Activated T-cell treated with anti-CD3 and anti-CD28 coated beads for 24 hours (primary cell): ENCODE results near the gene SHC4.
"Not testable (repeated sequence)": the region's sequence is repeated elsewhere in the genome, so short reads cannot be mapped to it uniquely, and the experiment has no call there.

Experiments
- DNase-seq: peaks from one replicate; pipeline ENCODE4 v3.0.0-alpha.2; 2020; ENCODE audit warnings: low read depth

Gene SHC4

DNA sequence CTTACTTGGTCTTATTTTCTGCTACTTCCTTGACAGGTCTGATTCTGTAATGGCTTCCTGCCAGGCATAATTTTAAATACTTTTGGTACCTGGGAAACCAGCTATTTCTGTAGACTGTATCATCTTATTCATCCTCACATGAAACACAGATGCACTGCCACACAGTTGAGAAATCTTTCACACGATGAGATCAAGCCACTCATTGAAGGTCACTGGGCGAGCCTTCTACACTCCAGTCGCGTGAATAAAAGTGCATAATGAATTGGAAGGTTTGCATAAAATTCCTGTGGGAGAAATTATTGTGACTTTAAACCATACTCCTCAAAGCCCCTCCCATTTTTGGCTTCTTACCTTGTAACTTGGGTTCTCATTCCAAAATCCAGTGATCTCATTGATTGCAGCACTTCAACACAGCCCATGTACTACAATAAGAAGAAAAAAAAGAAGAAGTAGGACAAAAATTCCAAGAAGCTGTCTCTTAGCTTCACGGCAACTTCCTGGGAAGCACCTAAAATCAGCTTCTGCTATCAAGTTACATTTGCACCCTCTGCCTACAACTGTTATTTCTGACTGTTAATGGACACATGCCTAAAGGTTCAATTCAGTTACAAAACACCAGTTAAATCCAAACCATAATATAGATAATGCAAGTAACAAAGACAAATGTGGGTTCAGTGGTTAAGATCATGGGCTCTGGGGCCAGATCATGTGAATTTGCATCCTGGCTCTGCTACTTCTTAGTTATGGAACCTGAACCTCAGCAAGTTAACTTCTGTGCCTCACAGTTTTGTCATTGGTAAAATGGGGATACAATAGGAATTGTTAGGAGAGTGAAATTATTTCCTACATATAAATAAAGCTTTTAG lies 39.0 kb downstream of the SHC4 start:
- DNase-seq = no peak

DNA sequence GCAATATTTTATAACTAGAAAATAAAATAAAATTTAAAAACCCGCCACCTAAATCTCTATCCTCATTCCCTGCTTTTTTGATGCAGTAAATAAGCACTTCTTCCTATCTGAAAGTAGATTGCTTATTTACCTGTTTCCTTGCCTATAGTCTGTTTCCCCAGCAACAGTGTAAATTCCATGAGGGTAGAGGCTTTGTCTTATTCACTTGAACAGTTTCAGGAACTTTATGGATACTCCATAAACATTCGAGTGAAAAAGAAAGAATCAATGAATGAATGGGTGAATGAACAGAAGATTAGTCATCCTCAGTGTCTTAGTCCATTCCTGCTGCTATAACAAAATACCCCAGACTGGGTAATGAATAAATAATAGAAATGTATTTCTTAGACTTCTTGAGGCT lies 41.7 kb downstream of the SHC4 start:
- DNase-seq = no peak

DNA sequence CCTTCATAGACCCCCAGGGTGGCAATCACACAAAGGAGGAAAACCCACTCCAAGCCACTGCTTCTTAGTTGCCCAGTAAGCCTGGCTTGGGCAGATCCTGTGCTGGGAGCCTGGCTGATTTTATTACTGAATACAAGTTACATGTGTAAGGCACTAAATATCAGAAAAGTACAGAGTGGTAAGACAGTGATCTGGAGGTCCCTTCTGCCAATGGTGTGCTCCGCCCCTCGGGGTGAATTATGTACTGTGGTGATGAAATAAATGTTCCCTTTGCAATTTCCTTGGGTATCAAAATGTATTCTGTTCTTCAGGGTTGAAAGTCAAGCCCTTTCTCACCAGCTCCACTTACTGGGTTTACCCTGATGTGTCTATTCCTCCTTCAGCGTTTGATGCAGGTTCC lies 47.0 kb downstream of the SHC4 start:
- no peak for DNase-seq

DNA sequence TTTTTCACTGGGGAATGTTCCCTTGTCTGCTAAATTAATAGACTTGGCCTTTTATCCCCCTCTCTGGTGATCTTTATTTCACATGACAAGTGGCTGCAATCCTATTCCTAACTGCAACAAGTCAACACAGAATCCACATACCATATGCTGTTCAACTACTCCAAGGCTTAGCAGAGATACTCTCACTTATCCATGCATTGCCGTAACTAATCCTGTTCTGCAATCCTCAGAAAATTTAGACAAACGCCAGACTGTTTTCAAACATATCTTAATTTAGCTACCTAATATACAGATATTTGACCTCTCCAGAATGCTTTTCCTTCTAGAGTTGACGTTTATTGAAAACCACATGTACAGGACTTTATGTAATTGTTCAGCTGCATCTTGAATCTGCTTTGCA lies 47.9 kb downstream of the SHC4 start:
- no peak for DNase-seq

DNA sequence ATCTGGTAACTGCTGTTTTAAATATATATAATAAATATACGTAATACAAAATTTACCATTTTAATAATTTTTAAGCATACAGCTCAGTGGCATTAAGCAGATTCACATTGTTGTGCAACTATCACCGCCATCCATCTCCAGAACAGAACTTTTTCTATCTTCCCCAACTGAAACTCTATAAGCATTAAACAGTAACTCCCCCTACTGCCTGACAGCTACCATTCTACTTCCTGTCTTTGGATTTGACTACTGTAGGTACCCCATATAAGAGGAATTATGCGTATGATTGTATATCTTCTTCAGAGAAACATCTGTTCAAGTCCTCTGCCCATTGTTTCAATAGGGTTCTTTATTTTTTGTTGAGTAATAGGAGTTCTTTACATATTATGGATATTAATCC lies 49.0 kb downstream of the SHC4 start:
- no peak for DNase-seq

DNA sequence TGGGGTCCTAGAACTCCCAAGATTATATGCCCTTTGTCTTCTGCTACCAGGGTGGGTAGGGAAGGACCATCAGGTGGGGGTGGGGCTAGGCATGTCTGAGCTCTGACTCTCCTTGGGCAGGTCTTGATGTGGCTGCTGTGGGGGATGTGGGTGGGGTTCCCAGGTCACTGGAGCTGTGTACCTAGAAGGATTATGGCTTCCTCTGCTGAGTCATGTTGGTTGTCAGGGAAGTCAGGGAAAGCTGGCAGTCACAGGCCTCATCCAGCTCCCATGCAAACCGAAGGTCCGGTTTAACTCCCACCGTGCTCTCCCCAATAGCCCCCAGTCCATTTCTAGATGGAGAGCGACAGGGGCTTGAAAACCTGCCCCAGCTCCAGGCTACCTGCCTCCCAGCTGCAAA lies 50.6 kb downstream of the SHC4 start:
- no peak for DNase-seq

DNA sequence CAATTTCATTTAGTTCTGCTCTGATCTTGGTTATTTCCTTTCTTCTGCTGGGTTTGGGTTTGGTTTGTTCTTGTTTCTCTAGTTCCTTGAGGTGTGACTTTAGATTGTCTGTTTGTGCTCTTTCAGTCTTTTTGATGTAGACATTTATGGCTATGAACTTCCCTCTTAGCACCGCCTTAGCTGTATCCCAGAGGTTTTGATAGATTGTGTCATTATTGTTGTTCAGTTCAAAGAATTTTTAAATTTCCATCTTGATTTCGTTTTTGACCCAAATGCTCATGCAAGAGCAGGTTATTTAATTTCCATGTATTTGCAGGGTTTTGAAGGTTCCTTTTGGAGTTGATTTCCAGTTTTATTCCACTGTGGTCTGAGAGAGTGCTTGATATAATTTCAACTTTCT lies 53.2 kb downstream of the SHC4 start:
- DNase-seq = not testable (repeated sequence)

DNA sequence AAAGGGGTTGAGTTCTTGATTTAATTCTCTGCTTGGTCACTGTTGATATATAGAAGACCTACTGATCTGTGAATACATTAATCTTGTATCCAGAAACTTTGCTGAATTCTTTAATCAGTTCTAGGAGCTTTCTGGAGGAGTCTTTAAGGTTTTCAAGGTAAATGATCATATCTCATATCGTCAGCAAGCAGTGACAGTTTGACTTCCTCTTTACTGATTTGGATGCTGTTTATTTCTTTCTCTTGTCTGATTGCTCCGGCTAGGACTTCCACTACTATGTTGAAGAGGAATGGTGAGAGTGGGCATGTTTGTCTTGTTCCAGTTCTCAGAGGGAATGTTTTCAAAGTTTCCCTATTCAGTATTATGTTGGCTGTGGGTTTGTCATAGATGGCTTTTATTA lies 54.4 kb downstream of the SHC4 start:
- DNase-seq = not testable (repeated sequence)

DNA sequence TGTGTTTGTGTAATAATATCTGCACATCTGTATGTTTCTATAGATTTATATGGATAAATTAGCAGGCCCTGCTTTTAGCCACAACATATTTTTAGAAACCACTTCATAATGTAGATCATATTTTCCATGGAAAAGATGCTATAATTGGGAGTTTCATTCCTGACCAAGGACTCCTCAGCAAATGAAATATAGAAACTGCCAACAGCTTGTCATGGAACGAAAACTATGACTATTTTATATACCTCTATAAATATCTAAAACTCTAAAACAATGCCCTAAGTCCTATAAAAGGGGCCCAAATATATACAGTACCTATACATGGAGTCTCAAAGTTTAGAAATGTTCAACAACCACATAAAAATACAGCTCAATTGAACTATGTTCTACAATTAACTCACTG lies 57.9 kb downstream of the SHC4 start:
- DNase-seq = no peak

DNA sequence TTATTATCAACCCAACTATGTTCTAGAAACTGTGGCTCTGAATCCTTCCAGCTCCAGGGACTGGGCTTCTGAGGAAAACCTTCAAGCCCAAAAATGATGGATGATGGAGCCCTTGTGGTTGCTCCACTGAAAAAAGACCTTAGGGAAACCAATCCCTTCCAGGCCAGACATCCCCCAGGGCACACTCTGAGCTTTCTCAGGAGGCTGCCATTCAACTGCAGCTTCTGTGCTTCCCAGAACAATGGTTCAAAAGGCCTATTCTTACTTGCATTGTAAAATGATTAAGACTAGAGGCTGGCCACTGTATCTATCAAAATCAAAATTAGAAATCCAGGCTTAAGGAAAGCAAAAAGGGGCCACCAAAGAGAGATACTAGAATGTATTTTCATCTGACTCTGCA lies 58.5 kb downstream of the SHC4 start:
- DNase-seq = no peak

DNA sequence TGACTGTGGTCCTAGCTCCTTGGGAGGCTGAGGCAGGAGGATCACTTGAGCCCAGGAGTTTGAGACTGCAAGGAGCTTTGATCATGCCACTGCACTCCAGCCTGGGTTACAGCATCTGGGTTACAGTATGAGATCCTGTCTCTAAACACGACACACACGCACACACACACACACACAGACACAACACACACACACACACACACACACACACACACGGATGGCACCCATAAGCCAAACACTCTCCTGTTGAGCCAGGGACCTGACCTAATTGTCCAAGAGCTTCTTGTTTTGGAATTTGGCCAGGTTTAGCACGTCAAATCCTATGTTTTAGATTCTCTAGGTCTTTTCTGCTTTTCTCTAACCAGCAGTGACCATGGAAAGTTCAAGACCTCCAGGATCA lies 59.0 kb downstream of the SHC4 start:
- DNase-seq = no peak

DNA sequence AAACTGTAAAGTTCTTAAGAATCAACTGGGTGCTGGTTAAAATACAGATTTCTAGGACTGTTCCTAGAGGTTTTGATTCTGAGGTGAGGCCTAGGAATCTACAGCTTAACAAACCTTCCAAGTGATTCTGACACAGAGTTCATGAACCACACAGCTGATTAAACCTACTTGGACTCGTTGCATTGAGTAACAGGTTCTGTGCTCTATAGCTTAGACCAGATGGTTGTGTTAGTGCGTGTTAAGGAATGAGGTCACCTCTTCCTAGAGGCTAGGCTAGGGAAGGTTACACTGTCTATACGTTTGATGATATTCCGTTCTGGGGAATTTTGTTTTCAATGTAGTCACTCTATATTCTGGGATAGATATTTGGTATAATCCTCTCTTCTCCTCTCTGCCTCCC lies 63.9 kb downstream of the SHC4 start:
- DNase-seq = no peak

DNA sequence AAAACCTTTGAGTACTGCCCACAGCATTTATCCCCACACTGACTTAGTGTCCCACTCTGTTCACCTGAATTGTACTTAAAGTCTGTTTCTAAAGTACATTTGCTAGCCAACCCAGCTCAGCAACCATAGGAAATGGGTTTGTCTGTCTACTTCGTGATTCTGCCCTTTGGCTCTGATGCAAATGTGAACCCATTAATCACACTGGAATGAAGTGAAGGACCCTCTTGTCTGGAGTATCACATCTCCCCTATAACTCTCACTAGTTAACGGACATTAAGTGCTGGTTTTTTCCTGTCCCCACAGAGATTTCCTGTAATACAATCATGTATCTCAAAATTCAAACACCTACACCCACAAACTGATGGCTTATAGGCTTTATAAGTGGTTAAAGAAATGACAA lies 65.3 kb downstream of the SHC4 start:
- DNase-seq = no peak

DNA sequence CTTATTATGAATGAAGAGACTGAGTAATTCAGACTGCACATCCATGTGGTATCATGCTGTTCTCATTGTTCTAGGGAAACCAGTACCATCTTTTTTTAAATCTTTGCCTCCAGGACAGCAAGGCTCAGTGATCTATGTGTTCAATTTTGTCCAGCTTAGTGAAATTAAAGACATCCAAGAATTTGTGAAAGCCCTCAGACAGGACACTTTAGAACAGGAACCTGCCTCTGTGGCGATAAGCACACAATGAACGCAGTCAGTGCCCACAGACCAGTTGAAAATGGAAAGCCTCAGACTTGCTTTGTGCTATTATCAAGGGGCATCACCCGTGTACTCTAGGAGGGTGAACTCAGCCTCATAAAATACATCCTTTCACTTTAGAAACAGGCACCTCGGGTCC lies 65.7 kb downstream of the SHC4 start:
- DNase-seq = no peak

DNA sequence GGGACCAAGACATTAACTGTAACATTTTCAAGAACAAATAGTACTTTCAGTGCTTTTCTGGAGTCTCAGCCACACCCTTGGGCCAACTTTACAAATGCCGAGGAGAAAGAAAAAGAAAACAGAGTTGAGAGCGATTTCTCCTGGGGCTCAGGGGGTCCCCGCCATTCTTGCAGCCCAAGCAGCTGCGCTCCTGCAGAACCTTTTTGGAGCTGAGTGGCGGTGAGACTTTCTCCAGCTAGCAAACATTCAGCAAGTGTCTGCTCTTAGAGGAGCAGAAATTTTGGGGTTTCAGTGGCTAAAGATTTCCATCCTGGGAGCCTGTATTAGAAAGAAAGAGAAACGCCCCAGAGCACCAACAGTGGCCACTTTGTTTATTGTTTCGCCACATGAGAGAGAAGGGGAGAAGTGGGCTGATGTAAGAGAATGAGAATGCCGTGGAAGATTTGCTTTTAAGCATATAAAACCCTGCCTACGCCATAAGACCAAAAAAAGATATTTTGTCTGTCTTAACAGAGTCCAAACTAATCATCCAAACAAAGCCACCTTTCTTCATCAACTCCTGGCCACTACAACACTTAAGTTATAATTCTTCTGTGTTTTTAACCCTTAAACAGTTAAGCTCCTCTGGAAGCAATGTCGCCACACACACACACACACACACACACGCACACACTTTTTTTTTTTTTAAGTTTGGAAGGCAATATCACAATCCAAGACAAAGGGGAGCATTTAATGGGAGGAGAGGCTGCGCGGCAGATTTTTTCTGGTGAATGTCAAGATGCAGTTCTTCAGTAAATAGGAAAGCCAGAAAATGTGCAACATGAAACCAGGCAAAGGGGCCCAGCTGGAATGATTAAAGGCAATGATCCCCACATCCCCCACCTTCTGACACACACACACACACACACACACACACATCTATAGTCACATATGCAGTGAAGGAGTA lies 66.6 kb downstream of the SHC4 start:
- DNase-seq = no peak

DNA sequence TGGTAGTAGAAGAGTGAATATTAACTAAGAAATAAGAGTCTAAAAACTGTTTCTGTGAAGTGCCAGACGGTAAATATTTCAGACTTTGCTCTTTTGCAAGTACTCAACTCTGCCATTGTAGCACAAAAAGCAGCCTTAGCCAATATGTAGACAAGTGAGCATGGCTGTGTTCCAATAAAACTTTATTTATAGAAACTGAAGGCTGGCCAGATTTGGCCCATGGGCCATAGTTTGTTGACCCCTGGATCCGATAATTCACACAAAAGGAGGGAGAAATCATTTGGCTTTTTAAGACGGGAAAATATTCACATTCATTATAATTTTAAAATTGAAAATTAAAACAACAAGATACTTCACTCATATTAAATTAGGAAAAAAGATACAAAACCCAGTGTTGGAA lies 70.4 kb downstream of the SHC4 start:
- no peak for DNase-seq

DNA sequence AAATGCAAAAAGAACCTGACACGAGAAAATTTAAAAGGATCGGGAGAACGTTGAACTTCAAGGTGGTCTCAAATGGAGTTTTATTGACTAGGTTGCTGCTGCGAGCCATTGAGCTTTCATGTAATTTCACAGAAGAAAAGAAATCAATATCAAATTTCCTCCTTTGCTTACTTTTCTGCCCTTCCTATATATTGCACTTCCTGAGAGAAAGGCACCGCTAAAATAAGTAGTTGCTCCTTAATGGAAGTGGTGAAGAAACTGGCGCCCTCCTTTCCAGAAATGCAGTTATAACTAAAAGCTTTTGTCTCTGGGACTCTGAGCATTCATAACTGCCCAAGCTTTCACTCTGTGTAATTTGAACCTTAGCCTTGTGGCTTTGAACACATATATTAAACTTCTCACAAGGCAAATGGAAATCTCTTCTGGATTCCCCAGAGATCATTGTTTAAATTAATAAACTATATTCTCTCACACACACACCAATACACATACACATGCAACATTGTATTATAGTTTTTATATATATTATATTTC lies 72.4 kb downstream of the SHC4 start:
- no peak for DNase-seq

DNA sequence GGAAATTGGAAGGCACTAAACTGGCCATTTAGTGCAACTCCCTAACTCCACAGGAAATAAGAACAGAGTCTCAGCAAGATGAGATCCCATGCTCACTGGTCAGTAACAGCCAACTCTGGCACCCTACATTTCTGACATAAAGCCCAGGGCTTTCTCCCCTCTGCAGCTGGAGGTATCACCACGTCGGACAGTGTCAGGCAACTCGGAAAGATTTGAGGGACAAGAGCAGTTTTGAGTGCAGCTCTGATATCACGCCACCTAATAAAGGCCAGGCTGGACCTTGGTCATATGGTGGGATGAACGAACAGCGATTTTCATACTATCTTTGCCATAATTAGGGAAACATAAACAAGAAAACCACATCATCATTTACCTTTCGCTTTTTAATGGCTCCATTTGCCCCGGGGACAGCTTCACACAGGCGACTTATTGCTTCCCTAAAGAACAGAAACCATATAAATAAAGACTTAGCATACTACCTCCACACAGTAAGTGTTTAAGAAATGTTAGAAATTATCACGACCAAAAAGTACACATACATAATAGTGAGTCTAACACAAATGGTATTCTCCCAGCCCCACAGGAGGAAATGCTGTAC lies 73.2 kb downstream of the SHC4 start:
- no peak for DNase-seq

DNA sequence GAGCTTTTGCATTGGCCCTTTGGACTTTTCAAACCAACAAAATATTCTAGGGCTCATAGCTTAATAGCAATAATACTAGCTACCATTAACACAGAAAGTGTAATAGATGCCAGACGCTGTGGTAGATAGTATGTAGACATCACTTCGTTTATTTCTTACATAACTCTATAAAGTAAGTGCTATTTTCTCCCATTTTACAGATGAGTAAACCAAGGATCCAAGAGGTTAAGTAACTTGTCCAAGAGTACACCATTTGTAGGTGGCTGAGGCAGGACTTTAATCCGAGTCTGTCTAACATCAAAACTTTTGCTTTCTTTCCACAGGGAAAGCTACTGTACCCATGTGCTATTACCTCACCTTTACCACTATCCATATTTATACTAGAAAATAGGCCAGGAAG lies 73.8 kb downstream of the SHC4 start:
- no peak for DNase-seq

DNA sequence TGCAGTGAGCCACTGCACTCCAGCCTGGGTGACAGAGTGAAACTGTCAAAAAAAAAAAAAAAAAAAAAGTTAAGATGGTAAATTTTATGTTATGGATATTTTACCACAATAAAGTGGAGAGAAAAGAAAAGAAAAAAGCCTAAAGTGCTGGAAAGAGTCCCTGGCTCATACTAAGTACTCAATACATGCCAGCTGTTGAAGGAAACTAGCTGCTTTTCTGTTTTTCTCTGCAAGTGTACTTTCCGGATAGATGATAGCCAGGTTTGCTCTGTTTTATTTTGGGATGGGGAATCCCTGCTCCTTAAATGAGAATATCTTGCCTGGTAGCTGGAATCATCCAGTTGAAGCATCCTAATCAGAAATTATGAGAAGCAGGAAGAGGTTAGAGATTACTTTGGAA lies 74.9 kb downstream of the SHC4 start:
- no peak for DNase-seq

DNA sequence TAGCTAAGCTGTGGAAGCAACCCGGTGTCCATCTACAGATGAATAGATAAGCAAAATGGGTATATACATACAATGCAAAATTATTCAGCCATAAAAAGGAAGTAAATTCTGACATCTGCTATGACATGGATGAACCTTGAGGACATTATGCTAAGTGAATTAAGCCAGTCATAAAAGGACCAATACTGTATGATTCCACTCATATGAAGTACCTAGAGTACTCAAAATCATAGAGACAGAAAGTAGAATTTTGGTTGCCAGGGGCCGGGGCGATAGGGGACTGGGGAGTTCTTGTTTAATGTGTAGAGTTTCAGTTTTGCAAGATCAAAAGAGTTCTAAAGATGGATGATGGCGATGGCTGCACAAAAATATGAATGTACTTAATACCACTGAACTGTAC lies 75.5 kb downstream of the SHC4 start:
- DNase-seq = no peak

DNA sequence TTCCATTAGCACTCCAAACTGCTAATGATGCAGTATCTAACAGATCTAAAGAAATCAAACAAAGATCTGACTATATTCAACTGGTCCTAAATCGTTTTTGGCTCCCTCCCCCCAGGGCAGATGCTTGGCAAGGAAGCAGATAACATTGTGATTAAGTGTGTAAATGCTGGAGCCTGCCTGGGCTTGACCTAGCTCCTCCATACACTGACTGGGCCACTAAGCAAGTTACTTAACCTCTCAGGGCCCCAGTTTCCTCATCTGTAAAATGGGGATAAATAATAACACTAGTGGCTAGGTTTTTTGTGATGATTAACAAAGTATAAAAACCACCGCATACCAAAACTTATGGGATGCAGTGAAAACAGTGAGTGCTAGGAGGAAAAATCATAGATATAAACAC lies 76.6 kb downstream of the SHC4 start:
- DNase-seq = no peak

DNA sequence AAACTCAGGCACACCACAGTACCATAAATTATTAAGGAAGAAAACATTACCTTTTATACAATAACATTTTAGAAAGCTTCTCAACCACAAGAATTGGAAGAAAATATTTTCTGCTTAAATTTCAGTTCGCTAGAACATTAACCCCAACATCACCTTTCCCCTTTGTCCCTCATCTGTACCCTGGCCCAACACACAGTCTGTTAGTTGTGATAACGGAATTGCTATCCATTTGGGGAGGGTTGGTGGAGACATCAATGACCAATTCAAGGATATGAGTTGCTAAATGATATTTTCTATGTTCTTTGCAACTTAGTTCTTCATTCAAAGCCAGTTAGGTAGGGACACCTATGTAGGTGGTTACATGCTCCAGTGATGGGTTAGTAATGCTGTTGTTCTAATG lies 80.0 kb downstream of the SHC4 start:
- DNase-seq = no peak
